Activated CD4-positive, alpha-beta T cell treated with anti-CD3 and anti-CD28 coated beads for 36 hours (primary cell): Measurements from ENCODE around the gene GPR34. TPM values are rescaled to one million over a fixed set of nuclear protein-coding genes. Genes with fewer than 3 reads are reported as not detected.
A peak's percentile ranks its signal among the peaks of the same experiment; 100 is the strongest.
"Not testable (repeated sequence)": the region's sequence is repeated elsewhere in the genome, so short reads cannot be mapped to it uniquely, and the experiment has no call there.

ENCODE experiments used
- ATAC-seq: fragments of 200-7000 bp; cut with Tn5 transposase; one replicate; pipeline ENCODE4 v1.10.0; 2021; ENCODE audit warnings: mild to moderate bottlenecking, moderate library complexity
- CTCF ChIA-PET: fragments of 350-600 bp; sonication (Branson Sonifier 250); formaldehyde crosslinking; loops from one replicate; lab custom pipeline; 2021; ENCODE audit warnings: antibody characterized with exemption; lab: Charles Lee
- POLR2A ChIA-PET: fragments of 350-600 bp; sonication (Branson Sonifier 250); formaldehyde crosslinking; loops from one replicate; lab custom pipeline; 2021; ENCODE audit warnings: antibody characterized with exemption, inconsistent platforms; lab: Charles Lee
- DNase-seq: peaks from one replicate; pipeline ENCODE4 v3.0.0-alpha.2; 2020
- H3K27ac Mint-ChIP-seq: one replicate; pipeline ENCODE4 v1.8.0; 2021; ENCODE audit warnings: mixed read lengths
- H3K27me3 Mint-ChIP-seq: one replicate; pipeline ENCODE4 v1.8.0; 2021; ENCODE audit warnings: mixed read lengths
- H3K36me3 Mint-ChIP-seq: one replicate; pipeline ENCODE4 v1.8.0; 2021; ENCODE audit warnings: low read depth, mixed read lengths
- H3K4me1 Mint-ChIP-seq: one replicate; pipeline ENCODE4 v1.8.0; 2021; ENCODE audit warnings: mixed read lengths
- H3K4me3 Mint-ChIP-seq: one replicate; pipeline ENCODE4 v1.8.0; 2021; ENCODE audit warnings: mild to moderate bottlenecking, moderate library complexity, mixed read lengths
- H3K9me3 Mint-ChIP-seq: one replicate; pipeline ENCODE4 v1.8.0; 2021; ENCODE audit warnings: low read depth, mixed read lengths
- intact Hi-C, 2 experiments: fragments of 100-400 bp; cut with DNase I in 1 of 2; cut with micrococcal nuclease in 1 of 2; formaldehyde crosslinking; loops; one replicate each; pipeline versions ENCODE4 v1.14.2 to v1.15.1; 2022 to 2024; cut with DNase I, micrococcal nuclease
- total RNA-seq, 2 experiments: library from RNA; stranded (reverse); gene quantifications; one replicate each; pipeline ENCODE4 v1.2.3, GENCODE V29; 2021

The GPR34 gene, protein sequence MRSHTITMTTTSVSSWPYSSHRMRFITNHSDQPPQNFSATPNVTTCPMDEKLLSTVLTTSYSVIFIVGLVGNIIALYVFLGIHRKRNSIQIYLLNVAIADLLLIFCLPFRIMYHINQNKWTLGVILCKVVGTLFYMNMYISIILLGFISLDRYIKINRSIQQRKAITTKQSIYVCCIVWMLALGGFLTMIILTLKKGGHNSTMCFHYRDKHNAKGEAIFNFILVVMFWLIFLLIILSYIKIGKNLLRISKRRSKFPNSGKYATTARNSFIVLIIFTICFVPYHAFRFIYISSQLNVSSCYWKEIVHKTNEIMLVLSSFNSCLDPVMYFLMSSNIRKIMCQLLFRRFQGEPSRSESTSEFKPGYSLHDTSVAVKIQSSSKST
- total RNA-seq: under 1 TPM in 1 of 2 experiments, not detected in 1; 0.12 TPM

GRCh38 chrX:41688835-41689234 lies at the start of gene GPR34:
Gene GPR34, plus strand, starts transcription at chrX:41688973. Its CDS starts 6,661 bp downstream, at chrX:41695634.
- Mint-ChIP-seq H3K36me3 (peaks cover 4% of the 10 kb centered on the region), H3K27ac (no peak within 1 kb of the TSS), H3K27me3 (no peaks in the 10 kb centered on the region), H3K9me3 (no peaks in the 10 kb centered on the region), H3K4me3 (no peak within 1 kb of the TSS), H3K4me1 (peaks cover 35% of the 10 kb centered on the region)
- CTCF ChIA-PET: no interaction called here
- ATAC-seq: peak; percentile 69
- intact Hi-C loops: no loop called here
- peak; percentile 46 for DNase-seq
- POLR2A ChIA-PET: interaction anchor here (0.8 kb wide), 1 partner anchor 132 kb away, joined by 3 read pairs; no protein-coding TSS in a partner anchor

DNA sequence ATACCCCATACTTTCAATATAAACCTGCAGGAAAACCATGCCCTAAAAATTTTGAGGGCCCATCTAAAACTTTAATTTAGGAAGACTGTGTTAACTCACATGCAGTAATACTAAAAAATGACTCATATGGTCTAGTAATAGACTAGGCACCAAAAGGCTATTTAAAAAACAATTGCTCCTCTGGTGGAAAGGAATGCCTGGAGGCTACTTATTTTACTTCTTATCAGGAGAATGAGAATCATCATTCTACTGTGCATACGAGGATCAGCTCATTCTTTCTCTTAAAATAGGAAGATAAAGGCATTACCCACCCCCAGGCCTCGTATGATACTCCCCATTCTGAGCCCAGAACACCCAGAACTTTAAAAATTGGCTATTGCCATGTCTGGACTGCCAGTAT lies 42.6 kb upstream of the GPR34 start:
- peaks cover 33% of the 10 kb centered on the region for H3K36me3 Mint-ChIP-seq
- H3K4me3 Mint-ChIP-seq, H3K27me3 Mint-ChIP-seq, intact Hi-C loops, H3K9me3 Mint-ChIP-seq, CTCF ChIA-PET, H3K27ac Mint-ChIP-seq, H3K4me1 Mint-ChIP-seq, POLR2A ChIA-PET, DNase-seq, ATAC-seq: not testable (repeated sequence)

DNA sequence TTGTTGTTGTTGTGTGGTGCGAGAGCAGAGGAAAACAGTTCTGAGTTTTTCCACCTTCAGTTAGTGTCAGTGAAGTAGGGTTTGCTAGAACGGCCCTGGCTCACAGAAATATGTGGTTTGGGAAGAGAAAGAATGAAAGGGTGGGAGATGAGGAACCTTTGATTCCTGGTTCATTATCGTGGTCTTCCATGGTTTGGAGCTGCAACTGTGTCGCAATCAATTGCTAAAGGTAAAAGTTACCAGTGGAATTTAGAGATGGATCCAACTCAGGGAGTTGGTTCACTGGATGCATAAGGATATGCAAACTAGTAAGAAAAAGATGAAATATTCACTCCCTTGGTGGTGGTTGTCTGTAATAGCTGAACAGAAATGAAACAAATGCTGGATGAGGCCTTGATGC lies 35.6 kb upstream of the GPR34 start:
- H3K27ac Mint-ChIP-seq: no peak overlapping the region
- DNase-seq: no peak
- intact Hi-C loops: no loop called here
- peaks cover 57% of the 10 kb centered on the region for H3K36me3 Mint-ChIP-seq
- H3K27me3 Mint-ChIP-seq: no peaks in the 10 kb centered on the region
- H3K9me3 Mint-ChIP-seq: peaks cover 5% of the 10 kb centered on the region
- ChIA-PET CTCF (interaction anchor here (0.7 kb wide), 1 partner anchor 1615 kb away, joined by 3 read pairs; no protein-coding TSS in a partner anchor), POLR2A (no interaction called here)
- H3K4me3 Mint-ChIP-seq: no peak overlapping the region
- H3K4me1 Mint-ChIP-seq: no peaks in the 10 kb centered on the region
- no peak for ATAC-seq

GRCh38 chrX:41655101-41655500 lies 33.7 kb upstream of the GPR34 start:
- H3K27ac Mint-ChIP-seq: no peak overlapping the region

DNA sequence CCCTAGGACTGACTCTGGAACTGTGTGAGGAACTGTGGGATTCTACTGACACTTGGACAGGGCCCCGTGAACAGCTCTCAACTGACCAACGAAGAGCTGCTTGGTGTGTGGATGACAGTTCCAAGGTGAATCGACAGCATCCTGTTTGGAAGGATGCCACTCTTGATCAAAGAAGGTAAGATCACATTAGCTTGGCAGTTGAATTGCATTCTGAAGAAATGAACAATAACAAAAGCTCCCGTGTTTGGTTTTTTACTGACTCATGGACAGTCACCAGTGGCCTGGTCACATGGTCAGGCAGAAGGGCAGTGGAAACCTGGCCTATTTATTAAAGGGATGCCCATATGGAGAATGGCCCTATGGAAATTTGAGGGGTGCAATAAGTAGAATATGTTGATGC lies 33.1 kb upstream of the GPR34 start:
- Mint-ChIP-seq H3K27ac (no peak overlapping the region), H3K36me3 (peaks cover 55% of the 10 kb centered on the region), H3K9me3 (no peaks in the 10 kb centered on the region), H3K4me3 (no peak overlapping the region), H3K4me1 (no peaks in the 10 kb centered on the region), H3K27me3 (no peaks in the 10 kb centered on the region)
- ChIA-PET CTCF (no interaction called here), POLR2A (no interaction called here)
- DNase-seq (no peak), ATAC-seq (no peak)
- intact Hi-C loops: no loop called here

More at GRCh38 chrX:41655101-41655500, 33.7 kb upstream of the GPR34 start:
- Mint-ChIP-seq H3K36me3 (peaks cover 56% of the 10 kb centered on the region), H3K27me3 (no peaks in the 10 kb centered on the region), H3K4me1 (no peaks in the 10 kb centered on the region), H3K9me3 (no peaks in the 10 kb centered on the region), H3K4me3 (no peak overlapping the region)
- intact Hi-C loops: no loop called here
- DNase-seq: no peak
- ChIA-PET POLR2A (no interaction called here), CTCF (no interaction called here)
- no peak for ATAC-seq

DNA sequence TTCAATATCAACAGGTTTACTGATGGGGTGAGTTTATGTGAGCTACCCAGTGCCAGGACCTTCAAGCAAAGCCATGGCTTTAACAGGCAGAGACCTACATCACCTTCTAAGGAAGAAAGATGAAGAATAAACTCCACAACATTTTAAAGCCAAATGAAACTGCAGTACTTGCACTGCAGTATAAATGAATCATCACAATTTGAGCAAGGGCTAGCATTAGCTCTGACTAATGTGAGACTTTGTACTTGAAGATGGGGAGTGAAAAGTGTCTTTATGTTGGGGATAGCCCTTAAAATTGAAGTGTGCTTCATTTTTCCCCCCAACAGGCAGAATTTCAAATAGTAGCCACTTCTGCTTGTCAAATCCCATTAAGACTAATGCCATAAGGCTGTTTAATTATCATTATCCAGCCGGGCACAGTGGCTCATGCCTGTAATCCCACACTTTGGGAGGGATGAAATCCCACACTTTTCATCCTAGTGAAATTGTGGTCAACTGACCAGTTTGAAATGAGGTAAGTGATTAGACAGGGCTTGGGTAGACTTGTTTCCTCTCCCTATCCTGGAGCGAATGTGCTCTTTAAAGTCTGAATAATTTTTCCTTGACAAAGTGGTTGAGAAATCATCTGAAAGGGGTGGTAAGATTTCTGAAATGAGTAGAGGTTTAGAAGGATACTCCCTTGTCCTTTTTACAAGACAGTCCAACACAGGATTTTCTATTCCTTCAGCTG lies 27.2 kb upstream of the GPR34 start:
- peaks cover 29% of the 10 kb centered on the region for H3K36me3 Mint-ChIP-seq
- POLR2A ChIA-PET: no interaction called here
- H3K27ac Mint-ChIP-seq: no peak overlapping the region
- intact Hi-C loops: loop anchor here in 1 of 2 experiments (10.0 kb wide), 1 partner anchor 63 kb away; the partner anchor contains the start of gene GPR82
- CTCF ChIA-PET: interaction anchor here (0.7 kb wide), 1 partner anchor 22 kb away, joined by 3 read pairs; no protein-coding TSS in a partner anchor
- H3K9me3 Mint-ChIP-seq: no peaks in the 10 kb centered on the region
- H3K4me3 Mint-ChIP-seq: no peak overlapping the region
- DNase-seq: no peak
- peak; percentile 52 for ATAC-seq
- no peaks in the 10 kb centered on the region for H3K27me3 Mint-ChIP-seq
- peaks cover 25% of the 10 kb centered on the region for H3K4me1 Mint-ChIP-seq

DNA sequence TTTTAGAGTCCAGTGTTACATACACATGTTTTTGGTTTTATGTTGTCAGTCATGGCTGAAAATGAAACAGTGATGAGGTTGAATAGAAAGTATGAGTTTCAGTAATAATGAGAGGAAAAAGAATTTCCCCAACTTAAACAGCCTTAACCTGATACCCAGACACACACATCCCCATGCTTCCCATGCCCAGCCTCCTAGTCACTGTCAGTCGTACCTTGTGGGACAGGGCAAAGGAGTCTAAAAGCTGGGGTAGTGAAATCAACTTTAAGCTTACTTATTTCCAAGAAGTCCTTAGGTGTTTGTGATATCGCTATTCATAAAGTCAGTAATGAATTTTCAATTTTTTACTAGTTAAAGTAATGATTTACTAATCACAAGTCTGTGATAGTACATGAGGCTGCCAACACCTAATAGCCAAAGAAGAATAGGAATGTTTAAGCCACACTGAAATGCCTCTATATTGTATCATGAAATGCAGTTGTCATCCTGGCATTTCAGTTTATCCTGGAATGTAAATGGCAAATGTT lies 24.3 kb upstream of the GPR34 start:
- H3K4me3 Mint-ChIP-seq: no peak overlapping the region
- CTCF ChIA-PET: no interaction called here
- intact Hi-C loops: loop anchor here in 1 of 2 experiments (10.0 kb wide), 1 partner anchor 60 kb away; the partner anchor contains the start of gene GPR82
- peak; percentile 75 for ATAC-seq
- DNase-seq: peak; percentile 28
- peaks cover 18% of the 10 kb centered on the region for H3K36me3 Mint-ChIP-seq
- no peak overlapping the region for H3K27ac Mint-ChIP-seq
- H3K4me1 Mint-ChIP-seq: peaks cover 35% of the 10 kb centered on the region
- POLR2A ChIA-PET: no interaction called here
- H3K27me3 Mint-ChIP-seq: no peaks in the 10 kb centered on the region
- no peaks in the 10 kb centered on the region for H3K9me3 Mint-ChIP-seq

GRCh38 chrX:41664908-41665307 lies 23.9 kb upstream of the GPR34 start:
- intact Hi-C loops: loop anchor here (5.0 to 10.0 kb wide), 2 partner anchors 37 to 60 kb away; partner anchors contain the start of gene GPR82 (in 1 of the 2)
- Mint-ChIP-seq H3K36me3 (peaks cover 18% of the 10 kb centered on the region), H3K27me3 (no peaks in the 10 kb centered on the region), H3K4me1 (peaks cover 37% of the 10 kb centered on the region), H3K4me3 (no peak overlapping the region), H3K9me3 (no peaks in the 10 kb centered on the region), H3K27ac (peak overlapping the region; percentile 37)
- ChIA-PET POLR2A (no interaction called here), CTCF (no interaction called here)
- DNase-seq (no peak), ATAC-seq (peak; percentile 52)

DNA sequence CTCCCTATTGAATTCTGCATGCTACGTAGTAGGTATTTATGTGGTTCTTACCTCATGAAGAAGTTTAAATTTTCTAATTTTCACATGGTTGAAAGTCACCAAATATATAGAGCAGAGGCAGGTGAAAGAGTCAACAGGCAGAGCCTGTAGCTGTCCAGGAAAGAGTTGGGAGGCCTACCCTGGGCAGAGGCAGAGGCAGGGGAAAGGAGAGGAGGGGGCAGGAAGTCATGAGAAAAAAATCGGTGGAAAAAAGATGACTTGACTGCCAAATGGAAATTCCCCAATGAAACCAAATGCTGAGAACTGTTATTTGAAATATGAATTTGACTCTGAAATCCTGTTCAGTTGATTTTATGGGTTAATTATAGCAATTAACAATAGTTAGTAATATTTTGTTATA lies 23.1 kb upstream of the GPR34 start:
- no peaks in the 10 kb centered on the region for H3K27me3 Mint-ChIP-seq
- CTCF ChIA-PET: interaction anchor here (0.6 to 1.3 kb wide), 3 partner anchors 12 to 94 kb away, joined by 3 read pairs; no protein-coding TSS in a partner anchor
- H3K36me3 Mint-ChIP-seq: peaks cover 16% of the 10 kb centered on the region
- peaks cover 38% of the 10 kb centered on the region for H3K4me1 Mint-ChIP-seq
- POLR2A ChIA-PET: interaction anchor here (0.6 kb wide), 1 partner anchor 182 kb away, joined by 8 read pairs; no protein-coding TSS in a partner anchor
- intact Hi-C loops: loop anchor here (5.0 to 10.0 kb wide), 2 partner anchors 37 to 59 kb away; partner anchors contain the start of gene GPR82 (in 1 of the 2)
- ATAC-seq (no peak), DNase-seq (peak; percentile 6)
- no peak overlapping the region for H3K4me3 Mint-ChIP-seq
- H3K9me3 Mint-ChIP-seq: no peaks in the 10 kb centered on the region
- peak overlapping the region; percentile 65 for H3K27ac Mint-ChIP-seq

DNA sequence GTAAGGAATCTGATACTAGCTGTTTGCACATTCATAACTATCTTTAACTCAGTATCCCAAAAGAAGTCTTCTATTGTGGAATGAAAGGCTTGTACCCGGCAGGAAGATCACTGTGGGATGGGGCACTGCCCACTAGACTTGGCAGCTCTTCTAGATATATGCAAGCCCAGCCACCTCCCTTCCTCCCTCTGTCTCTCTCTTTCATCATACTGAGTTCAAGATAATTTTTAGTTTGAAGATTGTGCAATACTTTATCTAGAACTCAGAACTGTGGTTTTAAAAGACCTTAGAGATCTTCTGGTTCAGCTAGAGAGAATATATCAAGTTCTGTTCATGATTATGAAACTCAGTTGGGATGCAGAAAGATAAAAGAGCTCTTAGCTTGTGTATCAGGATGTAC lies 22.5 kb upstream of the GPR34 start:
- H3K4me3 Mint-ChIP-seq: no peak overlapping the region

DNA sequence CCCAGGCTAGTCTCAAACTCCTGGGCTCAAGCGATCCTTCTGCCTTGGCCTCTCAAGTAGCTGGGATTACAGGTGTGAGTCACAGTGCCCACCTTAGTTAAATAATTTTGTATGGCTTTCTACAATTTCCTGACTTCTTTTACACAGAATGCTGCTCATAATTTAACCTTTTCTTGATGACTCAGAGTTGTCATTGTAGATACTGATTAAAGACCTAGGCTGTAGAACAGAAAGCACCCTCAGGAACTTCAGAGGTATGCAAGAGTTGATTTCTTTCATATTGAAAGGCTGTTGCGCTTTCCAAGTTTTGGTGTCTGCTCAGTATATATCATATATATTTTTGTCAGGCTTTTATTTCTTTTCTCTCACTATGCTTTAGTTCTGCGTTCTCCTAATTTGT lies 21.1 kb upstream of the GPR34 start:
- H3K27ac Mint-ChIP-seq: no peak overlapping the region
- DNase-seq (no peak), ATAC-seq (no peak)
- peaks cover 41% of the 10 kb centered on the region for H3K4me1 Mint-ChIP-seq
- peaks cover 14% of the 10 kb centered on the region for H3K36me3 Mint-ChIP-seq
- no peak overlapping the region for H3K4me3 Mint-ChIP-seq
- H3K9me3 Mint-ChIP-seq: no peaks in the 10 kb centered on the region
- intact Hi-C loops: loop anchor here (5.0 to 10.0 kb wide), 2 partner anchors 35 to 57 kb away; partner anchors contain the start of gene GPR82 (in 1 of the 2)
- POLR2A ChIA-PET: no interaction called here
- H3K27me3 Mint-ChIP-seq: no peaks in the 10 kb centered on the region
- CTCF ChIA-PET: no interaction called here

More for the DNA sequence above, 22.5 kb upstream of the GPR34 start:
- intact Hi-C loops: loop anchor here (5.0 to 10.0 kb wide), 2 partner anchors 36 to 59 kb away; partner anchors contain the start of gene GPR82 (in 1 of the 2)
- DNase-seq (peak; percentile 13), ATAC-seq (peak; percentile 35)
- Mint-ChIP-seq H3K9me3 (no peaks in the 10 kb centered on the region), H3K4me1 (peaks cover 40% of the 10 kb centered on the region), H3K36me3 (peaks cover 16% of the 10 kb centered on the region), H3K27me3 (no peaks in the 10 kb centered on the region), H3K27ac (peak overlapping the region; percentile 70)
- POLR2A ChIA-PET: interaction anchor here (0.6 kb wide), 1 partner anchor 181 kb away, joined by 8 read pairs; no protein-coding TSS in a partner anchor
- CTCF ChIA-PET: interaction anchor here (0.6 to 1.3 kb wide), 3 partner anchors 11 to 94 kb away, joined by 3 read pairs; no protein-coding TSS in a partner anchor
